Stomach (tissue), 4 donors: ENCODE results near the gene HEXD.

ENCODE experiments used
- EP300 ChIP-seq: sonication (generic); formaldehyde crosslinking; IDR thresholded peaks from one replicate; pipeline ENCODE4 v1.6.1; 2017; ENCODE audit warnings: antibody characterized with exemption
- POLR2A ChIP-seq, 4 donors: fragments of 450-650 bp; IDR thresholded peaks; one replicate each; pipeline ENCODE4 v1.6.1; 2016; ENCODE audit warnings: antibody characterized with exemption in 4 of 4, control low read depth in 2 of 4, mild to moderate bottlenecking in 1 of 4, moderate library complexity in 1 of 4
- POLR2AphosphoS5 ChIP-seq, 3 donors: sonication (generic); formaldehyde crosslinking; IDR thresholded peaks; one replicate each; pipeline ENCODE4 v1.6.1; 2016; ENCODE audit warnings: antibody characterized with exemption in 3 of 3
- TF ChIP-seq, protein P1 (sequence below), 7 experiments: fragments of 450-650 bp in 4 of 7; fragments of 200-600 bp in 3 of 7; sonication (generic) in 3 of 7; IDR thresholded peaks; one replicate each; pipeline ENCODE4 v1.5.1; 2016 to 2019; ENCODE audit warnings: antibody characterized with exemption in 7 of 7, control low read depth in 2 of 7, mild to moderate bottlenecking in 1 of 7

DNA sequence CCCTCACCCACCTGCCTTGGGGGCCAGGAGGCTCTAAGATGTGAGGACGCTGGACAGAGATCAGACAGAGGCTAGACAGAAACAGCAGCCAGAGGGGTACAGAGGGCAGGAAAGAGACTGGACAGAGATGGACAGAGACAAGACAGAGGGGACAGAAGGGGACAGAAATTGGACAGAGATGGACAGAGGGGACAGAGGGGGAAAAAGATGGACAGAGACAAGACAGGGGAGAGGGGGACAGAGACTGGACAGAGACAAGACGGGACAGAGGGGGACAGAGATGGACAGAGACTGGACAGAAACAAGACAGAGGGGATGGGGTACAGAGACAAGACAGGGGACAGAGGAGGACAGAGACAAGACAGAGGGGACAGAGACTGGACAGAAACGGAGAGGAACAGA, 30.4 kb upstream of the HEXD start:
- TF ChIP-seq POLR2A (IDR thresholded peaks at IDR 0.05) (no peak), POLR2AphosphoS5 (IDR thresholded peaks at IDR 0.05) (no peak), EP300 (no peak)
- TF ChIP-seq, protein P1, sequence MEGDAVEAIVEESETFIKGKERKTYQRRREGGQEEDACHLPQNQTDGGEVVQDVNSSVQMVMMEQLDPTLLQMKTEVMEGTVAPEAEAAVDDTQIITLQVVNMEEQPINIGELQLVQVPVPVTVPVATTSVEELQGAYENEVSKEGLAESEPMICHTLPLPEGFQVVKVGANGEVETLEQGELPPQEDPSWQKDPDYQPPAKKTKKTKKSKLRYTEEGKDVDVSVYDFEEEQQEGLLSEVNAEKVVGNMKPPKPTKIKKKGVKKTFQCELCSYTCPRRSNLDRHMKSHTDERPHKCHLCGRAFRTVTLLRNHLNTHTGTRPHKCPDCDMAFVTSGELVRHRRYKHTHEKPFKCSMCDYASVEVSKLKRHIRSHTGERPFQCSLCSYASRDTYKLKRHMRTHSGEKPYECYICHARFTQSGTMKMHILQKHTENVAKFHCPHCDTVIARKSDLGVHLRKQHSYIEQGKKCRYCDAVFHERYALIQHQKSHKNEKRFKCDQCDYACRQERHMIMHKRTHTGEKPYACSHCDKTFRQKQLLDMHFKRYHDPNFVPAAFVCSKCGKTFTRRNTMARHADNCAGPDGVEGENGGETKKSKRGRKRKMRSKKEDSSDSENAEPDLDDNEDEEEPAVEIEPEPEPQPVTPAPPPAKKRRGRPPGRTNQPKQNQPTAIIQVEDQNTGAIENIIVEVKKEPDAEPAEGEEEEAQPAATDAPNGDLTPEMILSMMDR (IDR thresholded peaks at IDR 0.05) = no peak
